CD4-positive, alpha-beta memory T cell (primary cell): ENCODE results near the gene ACOXL. TPM values are rescaled to one million over a fixed set of nuclear protein-coding genes. Genes with fewer than 3 reads are reported as not detected.
A peak's percentile ranks its signal among the peaks of the same experiment; 100 is the strongest.
"Not testable (repeated sequence)": the region's sequence is repeated elsewhere in the genome, so short reads cannot be mapped to it uniquely, and the experiment has no call there.

ENCODE experiments used
- CTCF ChIA-PET: fragments of 350-600 bp; sonication (Branson Sonifier 250); formaldehyde crosslinking; loops from one replicate; lab custom pipeline; 2021; ENCODE audit warnings: inconsistent platforms; ENCODE audit not compliant: partially characterized antibody; lab: Charles Lee
- POLR2A ChIA-PET: fragments of 350-600 bp; sonication (Branson Sonifier 250); formaldehyde crosslinking; loops from one replicate; lab custom pipeline; 2021; ENCODE audit not compliant: partially characterized antibody; lab: Charles Lee
- DNase-seq, 5 donors: peaks; one replicate each; pipeline versions ENCODE4 v3.0.0 to v3.0.0-alpha.2; 2020 to 2022; ENCODE audit warnings: mixed read lengths in 1 of 5
- H3K27ac ChIP-seq: one replicate; pipeline ENCODE4 v1.7.0; 2013; ENCODE audit warnings: low read depth, low read length
- H3K27me3 ChIP-seq: 2 replicates; pipeline ENCODE4 v1.7.0; 2013; ENCODE audit warnings: mild to moderate bottlenecking, low read length, moderate library complexity; ENCODE audit not compliant: insufficient read depth
- H3K36me3 ChIP-seq: 2 replicates; pipeline ENCODE4 v1.7.0; 2013; ENCODE audit warnings: mild to moderate bottlenecking, low read length, moderate library complexity; ENCODE audit not compliant: insufficient read depth
- H3K4me1 ChIP-seq: 2 replicates; pipeline ENCODE4 v1.7.0; 2013; ENCODE audit warnings: mild to moderate bottlenecking, low read length, moderate library complexity; ENCODE audit not compliant: insufficient read depth
- H3K4me3 ChIP-seq, 2 donors: one replicate each; pipeline ENCODE4 v1.7.0; 2013; ENCODE audit warnings: low read length in 2 of 2, mild to moderate bottlenecking in 1 of 2
- H3K9me3 ChIP-seq, 2 donors: one replicate each; pipeline ENCODE4 v1.7.0; 2013; ENCODE audit warnings: low read length in 2 of 2, control low read depth in 1 of 2; ENCODE audit not compliant: control insufficient read depth in 1 of 2
- H3K27ac Mint-ChIP-seq, 7 donors: one replicate each; pipeline ENCODE4 v1.8.0; 2020 to 2021; ENCODE audit warnings: mixed read lengths in 7 of 7, mild to moderate bottlenecking in 6 of 7, inconsistent platforms in 3 of 7, moderate library complexity in 3 of 7
- H3K27me3 Mint-ChIP-seq, 2 donors: one replicate each; pipeline ENCODE4 v1.8.0; 2020 to 2021; ENCODE audit warnings: mixed read lengths in 2 of 2
- H3K36me3 Mint-ChIP-seq, 2 donors: one replicate each; pipeline ENCODE4 v1.8.0; 2020 to 2021; ENCODE audit warnings: mixed read lengths in 2 of 2, inconsistent platforms in 1 of 2, mild to moderate bottlenecking in 1 of 2
- H3K4me1 Mint-ChIP-seq, 4 donors: one replicate each; pipeline ENCODE4 v1.8.0; 2020 to 2021; ENCODE audit warnings: mixed read lengths in 4 of 4, mild to moderate bottlenecking in 1 of 4
- H3K4me3 Mint-ChIP-seq, 8 donors: one replicate each; pipeline ENCODE4 v1.8.0; 2020 to 2021; ENCODE audit warnings: mixed read lengths in 8 of 8, mild to moderate bottlenecking in 7 of 8, moderate library complexity in 6 of 8, inconsistent platforms in 3 of 8
- H3K9me3 Mint-ChIP-seq, 8 donors: one replicate each; pipeline ENCODE4 v1.8.0; 2020 to 2021; ENCODE audit warnings: mixed read lengths in 8 of 8, mild to moderate bottlenecking in 5 of 8, inconsistent platforms in 3 of 8, moderate library complexity in 1 of 8
- intact Hi-C: fragments of 100-400 bp; cut with micrococcal nuclease; formaldehyde crosslinking; loops from one replicate; pipeline ENCODE4 v1.15.1; 2023
- polyA plus RNA-seq, 2 donors: library from polyadenylated mRNA; unstranded; fragments of 300-500 nt; fragmentation: Illumina TruSeq; gene quantifications; one replicate each; pipeline ENCODE4 v1.2.3, GENCODE V29; 2021
- total RNA-seq, 2 experiments: library from RNA; stranded (reverse); gene quantifications; one replicate each; pipeline ENCODE4 v1.2.3, GENCODE V29; 2021

Gene ACOXL
- total and polyA plus RNA-seq, 4 experiments from 2014 or later: not detected

- H3K4me1 Mint-ChIP-seq, H3K4me1 ChIP-seq, H3K27me3 ChIP-seq, H3K27ac ChIP-seq, H3K9me3 ChIP-seq, H3K36me3 Mint-ChIP-seq, DNase-seq, H3K4me3 ChIP-seq, intact Hi-C loops, H3K4me3 Mint-ChIP-seq, POLR2A ChIA-PET, H3K27me3 Mint-ChIP-seq, H3K9me3 Mint-ChIP-seq, CTCF ChIA-PET, H3K36me3 ChIP-seq: not testable (repeated sequence)
- H3K27ac Mint-ChIP-seq: peak overlapping the region in 1 of 7 donors; percentile 23
Observed at GRCh38 chr2:110695146-110695898, 37.1 kb upstream of the ACOXL start.

DNA sequence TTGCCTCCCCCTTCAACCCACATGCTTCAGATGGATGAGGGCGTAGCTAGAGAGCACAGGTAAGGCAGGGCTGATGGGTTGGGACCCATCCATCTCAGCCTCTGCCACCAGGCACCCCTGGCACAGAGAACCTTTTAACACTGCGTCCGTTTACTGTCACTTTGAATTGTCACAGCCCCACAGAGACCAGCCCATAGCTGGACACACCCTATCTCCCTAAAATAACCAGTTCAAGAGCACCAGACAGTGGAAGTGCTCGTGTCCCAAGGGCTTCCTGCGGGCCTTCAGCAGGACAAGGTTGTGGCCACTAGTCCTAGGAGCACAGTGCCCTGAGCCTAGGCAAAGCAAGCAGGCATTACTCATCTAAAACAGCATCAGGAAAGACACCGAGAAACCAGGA is 34.1 kb upstream of the ACOXL start:
- H3K4me1 ChIP-seq, H3K27ac ChIP-seq, H3K9me3 Mint-ChIP-seq, H3K36me3 ChIP-seq, H3K4me1 Mint-ChIP-seq, H3K27ac Mint-ChIP-seq, H3K4me3 ChIP-seq, DNase-seq, intact Hi-C loops, H3K27me3 Mint-ChIP-seq, H3K4me3 Mint-ChIP-seq, H3K9me3 ChIP-seq, CTCF ChIA-PET, H3K36me3 Mint-ChIP-seq, H3K27me3 ChIP-seq, POLR2A ChIA-PET: not testable (repeated sequence)

GRCh38 chr2:110702514-110703380 is 29.6 kb upstream of the ACOXL start:
- Mint-ChIP-seq H3K9me3 (peaks cover 0 to 1% (median 0%) of the 10 kb centered on the region in 8 donors), H3K4me3 (no peak overlapping the region), H3K36me3 (no peaks in the 10 kb centered on the region), H3K4me1 (no peaks in the 10 kb centered on the region), H3K27me3 (peaks cover 7 to 8% of the 10 kb centered on the region in 2 donors), H3K27ac (no peak overlapping the region)
- Histone ChIP-seq H3K27me3 (no peaks in the 10 kb centered on the region), H3K4me3 (no peak overlapping the region), H3K4me1 (no peaks in the 10 kb centered on the region), H3K9me3 (no peaks in the 10 kb centered on the region), H3K27ac (no peak overlapping the region), H3K36me3 (no peaks in the 10 kb centered on the region)
- intact Hi-C loops: no loop called here
- DNase-seq: no peak
- ChIA-PET CTCF (no interaction called here), POLR2A (no interaction called here)

DNA sequence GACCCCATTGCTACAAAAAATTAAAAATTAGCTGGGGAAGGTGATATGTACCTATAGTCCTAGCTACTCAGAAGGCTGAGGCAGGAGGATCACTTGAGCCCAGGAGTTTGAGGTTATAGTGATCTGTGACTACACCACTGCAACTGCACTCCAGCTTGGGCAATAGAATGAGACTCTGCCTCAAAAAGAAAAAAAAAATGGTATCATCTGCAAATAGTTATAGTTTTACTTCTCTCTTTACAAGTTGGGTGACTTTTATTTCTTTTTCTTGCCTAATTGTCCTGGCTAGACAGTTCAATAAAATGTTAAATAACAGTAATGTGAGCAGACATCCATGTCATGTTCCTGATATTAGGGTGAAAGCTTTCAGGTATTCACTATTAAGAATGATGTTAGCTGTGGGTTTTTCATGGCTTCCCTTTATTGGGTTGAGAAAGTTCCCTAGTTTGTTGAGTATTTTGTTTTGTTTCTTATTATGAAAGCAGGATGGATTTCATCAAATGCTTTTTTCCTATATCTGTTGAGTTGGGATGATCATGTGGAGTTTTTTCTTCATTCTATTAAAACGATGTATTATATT is 24.9 kb upstream of the ACOXL start:
- H3K9me3 ChIP-seq: no peaks in the 10 kb centered on the region
- Mint-ChIP-seq H3K4me3 (no peak overlapping the region), H3K27me3 (peaks cover 32 to 36% of the 10 kb centered on the region in 2 donors), H3K4me1 (no peaks in the 10 kb centered on the region), H3K27ac (no peak overlapping the region), H3K9me3 (peaks cover 0 to 1% (median 0%) of the 10 kb centered on the region in 8 donors), H3K36me3 (no peaks in the 10 kb centered on the region)
- ChIA-PET CTCF (no interaction called here), POLR2A (no interaction called here)
- intact Hi-C loops: no loop called here
- no peak for DNase-seq
- no peaks in the 10 kb centered on the region for H3K27me3 ChIP-seq
- H3K4me1 ChIP-seq: no peaks in the 10 kb centered on the region
- no peaks in the 10 kb centered on the region for H3K36me3 ChIP-seq
- no peak overlapping the region for H3K4me3 ChIP-seq
- H3K27ac ChIP-seq: no peak overlapping the region

- H3K36me3 ChIP-seq: no peaks in the 10 kb centered on the region
- no peaks in the 10 kb centered on the region for H3K36me3 Mint-ChIP-seq
- no peak for DNase-seq
- no peaks in the 10 kb centered on the region for H3K4me1 ChIP-seq
- H3K4me3 ChIP-seq: no peak overlapping the region
- no peak overlapping the region for H3K27ac ChIP-seq
- peaks cover 37 to 40% of the 10 kb centered on the region in 2 donors for H3K27me3 Mint-ChIP-seq
- ChIA-PET CTCF (no interaction called here), POLR2A (no interaction called here)
- H3K27ac Mint-ChIP-seq: peak overlapping the region in 1 of 7 donors; percentile 4
- peaks cover 0 to 3% (median 0%) of the 10 kb centered on the region in 8 donors for H3K9me3 Mint-ChIP-seq
- intact Hi-C loops: no loop called here
- no peak overlapping the region for H3K4me3 Mint-ChIP-seq
- H3K4me1 Mint-ChIP-seq: no peaks in the 10 kb centered on the region
- no peaks in the 10 kb centered on the region for H3K27me3 ChIP-seq
- no peaks in the 10 kb centered on the region for H3K9me3 ChIP-seq
Observed at GRCh38 chr2:110708455-110708854, 23.9 kb upstream of the ACOXL start.

DNA sequence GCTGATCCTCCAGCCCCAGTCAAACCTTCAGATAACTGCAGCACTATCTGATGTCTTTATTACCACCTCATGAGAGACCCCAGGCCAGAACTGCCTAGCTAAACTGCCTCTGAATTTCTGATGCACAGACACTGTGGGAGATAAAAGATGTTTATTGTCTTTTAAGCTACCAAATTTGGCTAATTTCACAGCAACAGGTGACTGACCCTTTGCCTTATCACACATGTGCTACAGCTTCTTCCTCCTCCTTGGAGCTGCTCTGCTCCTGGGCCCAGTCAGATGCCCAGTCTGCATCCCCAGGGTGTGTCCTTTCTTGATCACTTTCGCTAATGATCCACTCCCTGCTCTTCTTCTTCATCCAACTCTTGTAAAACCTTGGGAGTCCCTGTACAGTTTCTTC is 19.6 kb upstream of the ACOXL start:
- ChIA-PET POLR2A (no interaction called here), CTCF (interaction anchor here (1.6 kb wide), 1 partner anchor 11 kb away, joined by 3 read pairs; no protein-coding TSS in a partner anchor)
- no peak overlapping the region for H3K4me3 ChIP-seq
- DNase-seq: no peak
- no peaks in the 10 kb centered on the region for H3K4me1 ChIP-seq
- H3K36me3 Mint-ChIP-seq: no peaks in the 10 kb centered on the region
- intact Hi-C loops: no loop called here
- H3K9me3 ChIP-seq: no peaks in the 10 kb centered on the region
- H3K27ac ChIP-seq: no peak overlapping the region
- peaks cover 0 to 1% (median 0%) of the 10 kb centered on the region in 8 donors for H3K9me3 Mint-ChIP-seq
- no peaks in the 10 kb centered on the region for H3K36me3 ChIP-seq
- H3K4me3 Mint-ChIP-seq: no peak overlapping the region
- no peaks in the 10 kb centered on the region for H3K4me1 Mint-ChIP-seq
- no peak overlapping the region for H3K27ac Mint-ChIP-seq
- H3K27me3 ChIP-seq: no peaks in the 10 kb centered on the region
- H3K27me3 Mint-ChIP-seq: peaks cover 39 to 49% of the 10 kb centered on the region in 2 donors
